ENCODE results near the gene CSTPP1.
A peak's percentile ranks its signal among the peaks of the same experiment; 100 is the strongest.
"Not testable (repeated sequence)": the region's sequence is repeated elsewhere in the genome, so short reads cannot be mapped to it uniquely, and the experiment has no call there.

CSTPP1 gene

GRCh38 chr11:46992386-46992785, 55.8 kb downstream of the CSTPP1 start:
- not testable (repeated sequence) for DNase-seq

GRCh38 chr11:46997796-46998195, 61.2 kb downstream of the CSTPP1 start:
- not testable (repeated sequence) for DNase-seq

GRCh38 chr11:46999217-46999616, 62.7 kb downstream of the CSTPP1 start:
- no peak for DNase-seq

GRCh38 chr11:47000033-47000432, 63.5 kb downstream of the CSTPP1 start:
- DNase-seq: no peak

GRCh38 chr11:47001781-47002181, 65.2 kb downstream of the CSTPP1 start:
- no peak for DNase-seq

- DNase-seq: no peak
These were observed 65.8 kb downstream of the CSTPP1 start for GRCh38 chr11:47002390-47002789.

- DNase-seq: peak; percentile 40
These were observed 66.8 kb downstream of the CSTPP1 start for GRCh38 chr11:47003180-47003877.

GRCh38 chr11:47004595-47005033, 68.1 kb downstream of the CSTPP1 start:
- DNase-seq: peak; percentile 72

GRCh38 chr11:47005441-47005840, 68.9 kb downstream of the CSTPP1 start:
- no peak for DNase-seq

GRCh38 chr11:47007579-47007978, 71.0 kb downstream of the CSTPP1 start:
- no peak for DNase-seq

- DNase-seq: no peak
These were observed 73.6 kb downstream of the CSTPP1 start for GRCh38 chr11:47010179-47010578.

GRCh38 chr11:47014097-47014496, 77.5 kb downstream of the CSTPP1 start:
- no peak for DNase-seq

- no peak for DNase-seq
These were observed 82.1 kb downstream of the CSTPP1 start for GRCh38 chr11:47018637-47019036.

- DNase-seq: no peak
These were observed 84.4 kb downstream of the CSTPP1 start for GRCh38 chr11:47020793-47021526.

- no peak for DNase-seq
These were observed 84.9 kb downstream of the CSTPP1 start for GRCh38 chr11:47021527-47021818.

GRCh38 chr11:47021965-47022364, 85.4 kb downstream of the CSTPP1 start:
- no peak for DNase-seq

GRCh38 chr11:47028195-47029093, 91.9 kb downstream of the CSTPP1 start:
- DNase-seq: no peak

- no peak for DNase-seq
These were observed 96.9 kb downstream of the CSTPP1 start for GRCh38 chr11:47033439-47033838.

GRCh38 chr11:47034091-47034490, 97.5 kb downstream of the CSTPP1 start:
- DNase-seq: no peak

GRCh38 chr11:47035108-47035507, 98.5 kb downstream of the CSTPP1 start:
- no peak for DNase-seq

- no peak for DNase-seq
These were observed 107.6 kb downstream of the CSTPP1 start for GRCh38 chr11:47044119-47044518.

GRCh38 chr11:47047972-47048371, 111.4 kb downstream of the CSTPP1 start:
- DNase-seq: no peak

GRCh38 chr11:47050284-47050683, 113.7 kb downstream of the CSTPP1 start:
- no peak for DNase-seq

- DNase-seq: no peak
These were observed 114.7 kb downstream of the CSTPP1 start for GRCh38 chr11:47051217-47051616.

Data from midbrain (tissue), 1 donor.